HG02759 (cell line): ENCODE measurements around the gene MCC.

Experiments used
- ATAC-seq: cut with Tn5 transposase; IDR thresholded peaks from one replicate; pipeline ENCODE4 v1.9.1; 2021; ENCODE audit warnings: mild to moderate bottlenecking, moderate library complexity; ENCODE audit not compliant: unreplicated experiment

MCC gene

GRCh38 chr5:113063927-113064326, 424.3 kb downstream of the MCC start:
- ATAC-seq = no peak

GRCh38 chr5:113062869-113063508, 425.3 kb downstream of the MCC start:
- no peak for ATAC-seq

GRCh38 chr5:113061846-113062780, 426.1 kb downstream of the MCC start:
- ATAC-seq = no peak

GRCh38 chr5:113060408-113061025, 427.7 kb downstream of the MCC start:
- no peak for ATAC-seq

GRCh38 chr5:113059232-113060040, 428.8 kb downstream of the MCC start:
- ATAC-seq = no peak

- ATAC-seq = no peak
These were observed 429.5 kb downstream of the MCC start for GRCh38 chr5:113058706-113059226.

GRCh38 chr5:113058269-113058668, 430.0 kb downstream of the MCC start:
- no peak for ATAC-seq

- ATAC-seq = no peak
These were observed 430.7 kb downstream of the MCC start for GRCh38 chr5:113057557-113057984.

GRCh38 chr5:113056988-113057387, 431.3 kb downstream of the MCC start:
- no peak for ATAC-seq

GRCh38 chr5:113054899-113055298, 433.4 kb downstream of the MCC start:
- ATAC-seq = no peak

GRCh38 chr5:113053511-113053995, 434.7 kb downstream of the MCC start:
- no peak for ATAC-seq

GRCh38 chr5:113052041-113052795, 436.0 kb downstream of the MCC start:
- no peak for ATAC-seq

GRCh38 chr5:113050721-113051382, 437.4 kb downstream of the MCC start:
- no peak for ATAC-seq

- ATAC-seq = no peak
These were observed 439.3 kb downstream of the MCC start for GRCh38 chr5:113048931-113049330.

- peak; percentile 88 for ATAC-seq
These were observed 440.3 kb downstream of the MCC start for GRCh38 chr5:113047733-113048652.

- no peak for ATAC-seq
These were observed 441.0 kb downstream of the MCC start for GRCh38 chr5:113047234-113047633.

GRCh38 chr5:113044776-113045465, 443.3 kb downstream of the MCC start:
- ATAC-seq = no peak
